Breast epithelium (tissue), 4 donors: ENCODE results near the gene POLD4. TPM values are rescaled to one million over a fixed set of nuclear protein-coding genes. Genes with fewer than 3 reads are reported as not detected.

Source experiments
- DNase-seq, 2 donors: peaks; one replicate each; pipeline ENCODE4 v3.0.0-alpha.2; 2019; ENCODE audit warnings: low spot score in 2 of 2
- H3K27ac ChIP-seq, 2 donors: fragments of 200-600 bp; sonication (generic) in 1 of 2; one replicate each; pipeline ENCODE4 v1.5.1; 2016 to 2019; ENCODE audit warnings: mild to moderate bottlenecking in 1 of 2
- H3K27me3 ChIP-seq, 2 donors: fragments of 200-600 bp; sonication (generic) in 1 of 2; one replicate each; pipeline versions ENCODE4 v1.5.1 to v1.6.0; 2017 to 2019; ENCODE audit warnings: control low read depth in 1 of 2, mild to moderate bottlenecking in 1 of 2
- H3K36me3 ChIP-seq: fragments of 200-600 bp; one replicate; pipeline ENCODE4 v1.5.1; 2019
- H3K4me1 ChIP-seq, 2 donors: fragments of 200-600 bp; sonication (generic); one replicate each; pipeline ENCODE4 v1.5.1; 2016 to 2019; ENCODE audit warnings: control low read depth in 1 of 2
- H3K4me3 ChIP-seq, 3 donors: fragments of 200-600 bp; sonication (generic); 1 replicate in 2 of 3; 2 replicates in 1 of 3; pipeline ENCODE4 v1.5.1; 2016 to 2019; ENCODE audit warnings: mild to moderate bottlenecking in 3 of 3, moderate library complexity in 2 of 3
- H3K9me3 ChIP-seq, 2 donors: fragments of 200-600 bp; sonication (generic) in 1 of 2; one replicate each; pipeline ENCODE4 v1.5.1; 2016 to 2019; ENCODE audit warnings: control low read depth in 1 of 2
- POLR2A ChIP-seq: fragments of 450-650 bp; IDR thresholded peaks from one replicate; pipeline ENCODE4 v1.6.1; 2016; ENCODE audit warnings: antibody characterized with exemption, mild to moderate bottlenecking, moderate library complexity
- POLR2AphosphoS5 ChIP-seq, 3 donors: sonication (generic); formaldehyde crosslinking; IDR thresholded peaks; one replicate each; pipeline ENCODE4 v1.6.1; 2017; ENCODE audit warnings: antibody characterized with exemption in 3 of 3
- intact Hi-C: fragments of 100-400 bp; cut with DNase I; formaldehyde crosslinking; loops from one replicate; pipeline ENCODE4 v1.15.1; 2023; ENCODE audit warnings: low total_unique reads
- total RNA-seq, 3 donors: library from RNA; depleted of rRNA; stranded (reverse); fragments of >200 nt; gene quantifications; one replicate each; pipeline ENCODE4 v1.1.0, GENCODE V29; 2016
- TF ChIP-seq, protein P1 (sequence below), 3 donors: fragments of 450-650 bp; IDR thresholded peaks; one replicate each; pipeline ENCODE4 v1.5.1; 2016 to 2017; ENCODE audit warnings: antibody characterized with exemption in 3 of 3, mild to moderate bottlenecking in 3 of 3, moderate library complexity in 3 of 3

The POLD4 gene
- total RNA-seq, 3 donors from 2014 or later = 48.7 to 91.5 (median 69.2) TPM

GRCh38 chr11:67313125-67313890, 40.0 kb downstream of the POLD4 start:
- peak overlapping the region in 1 of 3 donors; percentile 33 for H3K4me3 ChIP-seq
- no peak for TF ChIP-seq POLR2A
- TF ChIP-seq, protein P1, sequence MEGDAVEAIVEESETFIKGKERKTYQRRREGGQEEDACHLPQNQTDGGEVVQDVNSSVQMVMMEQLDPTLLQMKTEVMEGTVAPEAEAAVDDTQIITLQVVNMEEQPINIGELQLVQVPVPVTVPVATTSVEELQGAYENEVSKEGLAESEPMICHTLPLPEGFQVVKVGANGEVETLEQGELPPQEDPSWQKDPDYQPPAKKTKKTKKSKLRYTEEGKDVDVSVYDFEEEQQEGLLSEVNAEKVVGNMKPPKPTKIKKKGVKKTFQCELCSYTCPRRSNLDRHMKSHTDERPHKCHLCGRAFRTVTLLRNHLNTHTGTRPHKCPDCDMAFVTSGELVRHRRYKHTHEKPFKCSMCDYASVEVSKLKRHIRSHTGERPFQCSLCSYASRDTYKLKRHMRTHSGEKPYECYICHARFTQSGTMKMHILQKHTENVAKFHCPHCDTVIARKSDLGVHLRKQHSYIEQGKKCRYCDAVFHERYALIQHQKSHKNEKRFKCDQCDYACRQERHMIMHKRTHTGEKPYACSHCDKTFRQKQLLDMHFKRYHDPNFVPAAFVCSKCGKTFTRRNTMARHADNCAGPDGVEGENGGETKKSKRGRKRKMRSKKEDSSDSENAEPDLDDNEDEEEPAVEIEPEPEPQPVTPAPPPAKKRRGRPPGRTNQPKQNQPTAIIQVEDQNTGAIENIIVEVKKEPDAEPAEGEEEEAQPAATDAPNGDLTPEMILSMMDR (IDR thresholded peaks at IDR 0.05) = no peak
- TF ChIP-seq POLR2AphosphoS5 (IDR thresholded peaks at IDR 0.05) = no peak
- no peak for DNase-seq
- H3K36me3 ChIP-seq = no peaks in the 10 kb centered on the region
- peak overlapping the region; percentile 89 to 91 for H3K27ac ChIP-seq
- intact Hi-C loops = loop anchor here (10.0 kb wide), 1 partner anchor 1149 kb away; no protein-coding TSS in a partner anchor
- H3K9me3 ChIP-seq = no peaks in the 10 kb centered on the region
- no peaks in the 10 kb centered on the region for H3K27me3 ChIP-seq
- peaks cover 6 to 13% of the 10 kb centered on the region in 2 donors for H3K4me1 ChIP-seq

- H3K27ac ChIP-seq = peak overlapping the region; percentile 89 to 91
- no peaks in the 10 kb centered on the region for H3K9me3 ChIP-seq
- TF ChIP-seq, protein P1 (IDR thresholded peaks at IDR 0.05) = no peak
- peak; percentile 41 to 65 (median 58) for TF ChIP-seq POLR2AphosphoS5 (IDR thresholded peaks at IDR 0.05)
- no peak for TF ChIP-seq POLR2A
- H3K4me3 ChIP-seq = peak overlapping the region in 1 of 3 donors; percentile 33
- peak; percentile 82 to 88 for DNase-seq
- H3K36me3 ChIP-seq = no peaks in the 10 kb centered on the region
- intact Hi-C loops = loop anchor here (10.0 kb wide), 1 partner anchor 1148 kb away; no protein-coding TSS in a partner anchor
- peaks cover 6 to 13% of the 10 kb centered on the region in 2 donors for H3K4me1 ChIP-seq
- no peaks in the 10 kb centered on the region for H3K27me3 ChIP-seq
These were observed 40.9 kb downstream of the POLD4 start for GRCh38 chr11:67312187-67313021.

DNA sequence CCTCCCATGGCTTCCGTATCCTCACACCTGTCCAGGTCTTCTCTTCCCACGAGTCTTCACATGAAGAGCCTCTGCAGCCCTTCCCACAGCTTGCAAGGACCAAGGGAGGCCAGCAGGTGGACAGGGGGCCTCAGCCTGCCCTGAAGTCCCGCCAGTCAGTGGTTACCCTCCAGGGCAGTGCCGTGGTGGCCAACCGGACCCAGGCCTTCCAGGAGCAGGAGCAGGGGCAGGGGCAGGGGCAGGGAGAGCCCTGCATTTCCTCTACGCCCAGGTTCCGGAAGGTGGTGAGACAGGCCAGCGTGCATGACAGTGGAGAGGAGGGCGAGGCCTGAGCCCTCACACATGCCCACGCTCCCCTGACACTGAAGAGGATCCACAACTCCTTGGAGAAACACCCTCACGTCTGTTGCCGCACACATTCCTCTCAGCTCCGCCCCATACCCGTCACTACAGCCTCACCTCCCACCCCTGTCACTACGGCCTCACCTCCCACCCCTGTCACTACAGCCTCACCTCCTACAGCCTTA, 41.7 kb downstream of the POLD4 start:
- TF ChIP-seq POLR2A = no peak
- TF ChIP-seq, protein P1 (IDR thresholded peaks at IDR 0.05) = no peak
- H3K4me1 ChIP-seq = peaks cover 6 to 13% of the 10 kb centered on the region in 2 donors
- no peak overlapping the region for H3K4me3 ChIP-seq
- H3K27ac ChIP-seq = peak overlapping the region; percentile 89 to 91
- peak in 1 of 2 donors; percentile 42 for DNase-seq
- intact Hi-C loops = loop anchor here (10.0 kb wide), 1 partner anchor 1147 kb away; no protein-coding TSS in a partner anchor
- no peaks in the 10 kb centered on the region for H3K36me3 ChIP-seq
- no peaks in the 10 kb centered on the region for H3K27me3 ChIP-seq
- H3K9me3 ChIP-seq = no peaks in the 10 kb centered on the region

GRCh38 chr11:67311051-67311555, 42.2 kb downstream of the POLD4 start:
- Histone ChIP-seq H3K27ac (peak overlapping the region; percentile 89 to 91), H3K4me3 (no peak overlapping the region), H3K27me3 (no peaks in the 10 kb centered on the region), H3K36me3 (no peaks in the 10 kb centered on the region), H3K9me3 (no peaks in the 10 kb centered on the region), H3K4me1 (peaks cover 6 to 13% of the 10 kb centered on the region in 2 donors)
- intact Hi-C loops = loop anchor here (10.0 kb wide), 1 partner anchor 1146 kb away; no protein-coding TSS in a partner anchor
- no peak for DNase-seq
- TF ChIP-seq, protein P1 (IDR thresholded peaks at IDR 0.05) = no peak
- no peak for TF ChIP-seq POLR2AphosphoS5 (IDR thresholded peaks at IDR 0.05)
- TF ChIP-seq POLR2A = no peak
